Mesenchymal stem cell (in vitro differentiated cells and primary cell): ENCODE results near the gene DNER.

Experiments used
- DNase-seq: peaks from one replicate; pipeline ENCODE4 v3.0.0-alpha.2; 2013
- H2AFZ ChIP-seq: one replicate; pipeline ENCODE4 v1.6.1; 2013; ENCODE audit warnings: low read depth, mild to moderate bottlenecking, control low read depth, inconsistent platforms, low read length, moderate library complexity
- H2AK5ac ChIP-seq: 2 replicates; pipeline ENCODE4 v1.6.1; 2013; ENCODE audit warnings: low read length, moderate library complexity, mild to moderate bottlenecking, inconsistent platforms; ENCODE audit not compliant: severe bottlenecking
- H2BK120ac ChIP-seq: one replicate; pipeline ENCODE4 v1.6.1; 2013; ENCODE audit warnings: low read depth, mild to moderate bottlenecking, inconsistent platforms, low read length, moderate library complexity
- H2BK12ac ChIP-seq, 2 experiments: one replicate each; pipeline ENCODE4 v1.6.1; 2013; ENCODE audit warnings: inconsistent platforms in 2 of 2, low read length in 2 of 2, mild to moderate bottlenecking in 2 of 2, moderate library complexity in 2 of 2, control low read depth in 1 of 2
- H2BK15ac ChIP-seq: one replicate; pipeline ENCODE4 v1.6.1; 2013; ENCODE audit warnings: mild to moderate bottlenecking, low read depth, inconsistent platforms; ENCODE audit not compliant: poor library complexity, severe bottlenecking
- H2BK5ac ChIP-seq: 2 replicates; pipeline ENCODE4 v1.6.1; 2013; ENCODE audit warnings: low read depth, mild to moderate bottlenecking, low read length, control low read depth, inconsistent platforms; ENCODE audit not compliant: poor library complexity, severe bottlenecking
- H3K14ac ChIP-seq, 2 experiments: one replicate each; pipeline ENCODE4 v1.6.1; 2013; ENCODE audit warnings: inconsistent platforms in 2 of 2, low read length in 2 of 2, control low read depth in 1 of 2, mild to moderate bottlenecking in 1 of 2, moderate library complexity in 1 of 2
- H3K18ac ChIP-seq, 2 experiments: one replicate each; pipeline ENCODE4 v1.6.1; 2013; ENCODE audit warnings: inconsistent platforms in 2 of 2, low read length in 2 of 2, control low read depth in 1 of 2, low read depth in 1 of 2, mild to moderate bottlenecking in 1 of 2
- H3K23ac ChIP-seq, 2 experiments: one replicate each; pipeline ENCODE4 v1.6.1; 2013; ENCODE audit warnings: inconsistent platforms in 2 of 2, low read length in 2 of 2, mild to moderate bottlenecking in 2 of 2, moderate library complexity in 2 of 2, control low read depth in 1 of 2
- H3K27ac ChIP-seq: 2 replicates; pipeline ENCODE4 v1.5.1; 2013; ENCODE audit warnings: mild to moderate bottlenecking, moderate library complexity, low read length, control low read depth, inconsistent platforms; ENCODE audit not compliant: poor library complexity, severe bottlenecking
- H3K27me3 ChIP-seq, 2 experiments: 2 replicates each; pipeline versions ENCODE4 v1.6.1 to v1.7.0; 2013; ENCODE audit warnings: low read length in 2 of 2, mild to moderate bottlenecking in 2 of 2, moderate library complexity in 2 of 2, control low read depth in 1 of 2, inconsistent platforms in 1 of 2; ENCODE audit not compliant: control insufficient read depth in 1 of 2, insufficient read depth in 1 of 2
- H3K36me3 ChIP-seq, 2 experiments: 2 replicates each; pipeline versions ENCODE4 v1.6.1 to v1.7.0; 2013; ENCODE audit warnings: low read length in 2 of 2, control low read depth in 1 of 2, inconsistent platforms in 1 of 2, low read depth in 1 of 2, mild to moderate bottlenecking in 1 of 2; ENCODE audit not compliant: insufficient read depth in 2 of 2, control insufficient read depth in 1 of 2
- H3K4ac ChIP-seq, 2 experiments: one replicate each; pipeline ENCODE4 v1.6.1; 2013; ENCODE audit warnings: inconsistent platforms in 2 of 2, low read length in 2 of 2, mild to moderate bottlenecking in 2 of 2, moderate library complexity in 2 of 2, control low read depth in 1 of 2, low read depth in 1 of 2
- H3K4me1 ChIP-seq: 2 replicates; pipeline ENCODE4 v1.6.1; 2013; ENCODE audit warnings: low read depth, low read length, control low read depth; ENCODE audit not compliant: control insufficient read depth, insufficient read depth
- H3K4me2 ChIP-seq: 2 replicates; pipeline ENCODE4 v1.6.1; 2013; ENCODE audit warnings: low read length, mild to moderate bottlenecking, inconsistent platforms; ENCODE audit not compliant: poor library complexity, severe bottlenecking
- H3K4me3 ChIP-seq, 2 experiments: 2 replicates each; pipeline versions ENCODE4 v1.5.1 to v1.7.0; 2013; ENCODE audit warnings: low read length in 2 of 2, mild to moderate bottlenecking in 2 of 2, control low read depth in 1 of 2, low read depth in 1 of 2; ENCODE audit not compliant: insufficient read depth in 1 of 2
- H3K79me1 ChIP-seq: replicated peaks from 2 replicates; pipeline ENCODE4 v1.6.1; 2013; ENCODE audit warnings: mild to moderate bottlenecking, control low read depth, low read length, inconsistent platforms; ENCODE audit not compliant: poor library complexity, severe bottlenecking
- H3K9ac ChIP-seq: 2 replicates; pipeline ENCODE4 v1.7.0; 2013; ENCODE audit warnings: mild to moderate bottlenecking, low read length, moderate library complexity
- H3K9me3 ChIP-seq: 2 replicates; pipeline ENCODE4 v1.7.0; 2013; ENCODE audit warnings: mild to moderate bottlenecking, low read length; ENCODE audit not compliant: control insufficient read depth
- H4K8ac ChIP-seq: one replicate; pipeline ENCODE4 v1.6.1; 2013; ENCODE audit warnings: inconsistent platforms, mild to moderate bottlenecking, low read length, moderate library complexity
- H4K91ac ChIP-seq: one replicate; pipeline ENCODE4 v1.6.1; 2013; ENCODE audit warnings: mild to moderate bottlenecking, low read length, inconsistent platforms
- WGBS: methylation state at CpG from one replicate; pipeline ENCODE4 v1.1.7; 2013; ENCODE audit warnings: mixed read lengths; 5-methylcytosine and 5-hydroxymethylcytosine counted together

Gene DNER

DNA sequence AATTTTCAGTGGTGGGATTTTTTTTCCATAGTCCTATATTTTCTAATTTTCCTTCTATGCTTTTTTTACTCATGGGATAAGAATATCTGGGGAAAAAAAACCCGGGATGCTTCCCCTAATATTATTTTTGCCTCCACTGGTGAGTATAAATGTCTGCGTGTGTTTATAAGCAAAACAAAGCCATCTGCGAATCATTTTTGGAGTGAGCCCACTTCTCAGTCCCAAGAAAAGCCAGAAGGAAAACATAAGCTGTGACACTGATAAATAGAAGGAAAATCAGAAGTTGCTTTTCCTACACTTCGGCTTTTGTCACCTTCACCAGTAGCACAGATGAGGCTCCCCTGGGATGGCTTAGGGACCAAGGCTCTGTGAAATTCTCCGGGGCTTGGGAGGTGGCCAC, 308.6 kb downstream of the DNER start:
- H2AFZ ChIP-seq: no peak overlapping the region
- H3K27me3 ChIP-seq: no peaks in the 10 kb centered on the region
- H4K8ac ChIP-seq: no peak overlapping the region
- H3K4ac ChIP-seq: no peak overlapping the region
- peaks cover 4% of the 10 kb centered on the region for H3K4me1 ChIP-seq
- no peak overlapping the region for H3K9ac ChIP-seq
- no peak overlapping the region for H3K4me3 ChIP-seq
- H3K18ac ChIP-seq: no peak overlapping the region
- H3K9me3 ChIP-seq: no peaks in the 10 kb centered on the region
- WGBS: 92% methylated on average over 4 of the region's 5 CpGs
- no peak overlapping the region for H2AK5ac ChIP-seq
- H3K36me3 ChIP-seq: no peaks in the 10 kb centered on the region
- H4K91ac ChIP-seq: no peak overlapping the region
- H3K79me1 ChIP-seq: no peaks in the 10 kb centered on the region
- H2BK12ac ChIP-seq: no peak overlapping the region
- no peak overlapping the region for H3K14ac ChIP-seq
- H2BK5ac ChIP-seq: no peak overlapping the region
- no peak overlapping the region for H2BK120ac ChIP-seq
- no peak overlapping the region for H3K4me2 ChIP-seq
- H2BK15ac ChIP-seq: no peak overlapping the region
- H3K27ac ChIP-seq: no peak overlapping the region
- DNase-seq: no peak
- no peak overlapping the region for H3K23ac ChIP-seq

GRCh38 chr2:229403296-229403695, 311.1 kb downstream of the DNER start:
- no peaks in the 10 kb centered on the region for H3K36me3 ChIP-seq
- no peak overlapping the region for H2AK5ac ChIP-seq
- H2AFZ ChIP-seq: no peak overlapping the region
- peaks cover 3% of the 10 kb centered on the region for H3K4me1 ChIP-seq
- no peaks in the 10 kb centered on the region for H3K27me3 ChIP-seq
- no peak overlapping the region for H2BK120ac ChIP-seq
- no peak overlapping the region for H3K4ac ChIP-seq
- H4K8ac ChIP-seq: no peak overlapping the region
- H2BK12ac ChIP-seq: no peak overlapping the region
- H4K91ac ChIP-seq: no peak overlapping the region
- WGBS: 70% methylated on average over 2 of the region's 3 CpGs
- no peak overlapping the region for H3K14ac ChIP-seq
- H3K4me2 ChIP-seq: no peak overlapping the region
- no peak for DNase-seq
- H3K4me3 ChIP-seq: no peak overlapping the region
- no peak overlapping the region for H3K18ac ChIP-seq
- H3K9ac ChIP-seq: no peak overlapping the region
- H3K27ac ChIP-seq: no peak overlapping the region
- no peaks in the 10 kb centered on the region for H3K79me1 ChIP-seq
- no peak overlapping the region for H2BK15ac ChIP-seq
- no peak overlapping the region for H2BK5ac ChIP-seq
- no peak overlapping the region for H3K23ac ChIP-seq
- H3K9me3 ChIP-seq: no peaks in the 10 kb centered on the region

GRCh38 chr2:229401171-229401865, 313.0 kb downstream of the DNER start:
- Histone ChIP-seq H3K36me3 (no peaks in the 10 kb centered on the region), H3K23ac (no peak overlapping the region), H3K27ac (no peak overlapping the region), H3K27me3 (no peaks in the 10 kb centered on the region), H3K4me1 (no peaks in the 10 kb centered on the region), H3K4me3 (no peak overlapping the region), H4K91ac (no peak overlapping the region), H2AK5ac (no peak overlapping the region), H2BK12ac (no peak overlapping the region), H3K4ac (no peak overlapping the region), H3K14ac (no peak overlapping the region), H3K18ac (no peak overlapping the region), H3K9me3 (peaks cover 5% of the 10 kb centered on the region), H2BK5ac (no peak overlapping the region), H3K9ac (no peak overlapping the region), H4K8ac (no peak overlapping the region), H2AFZ (no peak overlapping the region), H3K4me2 (no peak overlapping the region), H2BK15ac (no peak overlapping the region), H3K79me1 (no peaks in the 10 kb centered on the region), H2BK120ac (no peak overlapping the region)
- 85% methylated on average over 3 of the region's 4 CpGs for WGBS
- no peak for DNase-seq

DNA sequence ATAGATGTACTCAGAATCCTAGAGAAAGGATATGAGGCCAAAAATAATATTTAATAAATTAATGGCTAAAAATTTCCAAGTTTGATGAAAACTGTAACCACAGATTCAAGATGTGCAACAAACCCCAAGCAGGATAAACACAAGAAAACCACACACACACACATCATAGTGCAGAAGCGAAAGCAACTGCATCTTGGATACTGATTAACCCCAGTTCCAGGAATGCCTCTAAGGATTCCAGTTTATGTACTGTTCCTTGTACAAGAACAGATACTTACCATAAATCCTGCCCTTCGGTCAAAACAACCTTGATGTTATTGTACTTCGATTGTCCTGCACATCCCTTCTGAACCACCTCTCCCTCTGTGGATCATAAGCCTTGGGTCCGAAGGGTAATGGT, 320.4 kb downstream of the DNER start:
- H3K4ac ChIP-seq: no peak overlapping the region
- H2BK15ac ChIP-seq: no peak overlapping the region
- no peak overlapping the region for H2BK12ac ChIP-seq
- no peak overlapping the region for H2BK5ac ChIP-seq
- H4K91ac ChIP-seq: no peak overlapping the region
- no peak overlapping the region for H2AFZ ChIP-seq
- H3K79me1 ChIP-seq: no peaks in the 10 kb centered on the region
- no peak overlapping the region for H3K18ac ChIP-seq
- no peak overlapping the region for H4K8ac ChIP-seq
- H3K9ac ChIP-seq: no peak overlapping the region
- no peak overlapping the region for H2BK120ac ChIP-seq
- H3K27me3 ChIP-seq: no peaks in the 10 kb centered on the region
- H3K23ac ChIP-seq: no peak overlapping the region
- H3K14ac ChIP-seq: no peak overlapping the region
- no peak overlapping the region for H2AK5ac ChIP-seq
- no peaks in the 10 kb centered on the region for H3K4me1 ChIP-seq
- no peak overlapping the region for H3K4me3 ChIP-seq
- H3K9me3 ChIP-seq: peaks cover 12% of the 10 kb centered on the region
- H3K27ac ChIP-seq: no peak overlapping the region
- no peak for DNase-seq
- no peaks in the 10 kb centered on the region for H3K36me3 ChIP-seq
- no peak overlapping the region for H3K4me2 ChIP-seq
- 85% methylated on average over 3 of the region's 4 CpGs for WGBS
